VCaP (cell line): ENCODE measurements around the gene SYNDIG1.

Source experiments
- H3K27ac ChIP-seq: fragments of 450-650 bp; 2 replicates; pipeline ENCODE4 v1.5.1; 2017
- CTCF ChIP-seq: fragments of 450-650 bp; conservative IDR thresholded peaks from 2 replicates; pipeline ENCODE4 v1.5.1; 2017; ENCODE audit warnings: mild to moderate bottlenecking, moderate library complexity

Gene SYNDIG1

DNA sequence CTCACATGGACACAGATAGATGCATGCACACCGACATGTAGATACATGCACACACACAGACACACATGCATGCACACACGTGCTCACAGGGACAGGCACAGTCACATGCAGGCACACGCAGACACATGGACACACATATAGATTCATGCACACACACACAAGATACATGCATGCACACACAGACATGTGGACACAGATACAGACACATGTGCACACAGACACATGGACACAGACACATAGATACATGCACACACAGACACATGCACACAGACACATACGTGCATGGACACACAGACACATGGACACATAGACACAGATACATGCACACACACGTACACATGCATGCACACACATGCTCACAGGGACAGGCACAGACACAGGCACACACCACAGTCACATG lies 19.8 kb downstream of the SYNDIG1 start:
- no peak for TF ChIP-seq CTCF

DNA sequence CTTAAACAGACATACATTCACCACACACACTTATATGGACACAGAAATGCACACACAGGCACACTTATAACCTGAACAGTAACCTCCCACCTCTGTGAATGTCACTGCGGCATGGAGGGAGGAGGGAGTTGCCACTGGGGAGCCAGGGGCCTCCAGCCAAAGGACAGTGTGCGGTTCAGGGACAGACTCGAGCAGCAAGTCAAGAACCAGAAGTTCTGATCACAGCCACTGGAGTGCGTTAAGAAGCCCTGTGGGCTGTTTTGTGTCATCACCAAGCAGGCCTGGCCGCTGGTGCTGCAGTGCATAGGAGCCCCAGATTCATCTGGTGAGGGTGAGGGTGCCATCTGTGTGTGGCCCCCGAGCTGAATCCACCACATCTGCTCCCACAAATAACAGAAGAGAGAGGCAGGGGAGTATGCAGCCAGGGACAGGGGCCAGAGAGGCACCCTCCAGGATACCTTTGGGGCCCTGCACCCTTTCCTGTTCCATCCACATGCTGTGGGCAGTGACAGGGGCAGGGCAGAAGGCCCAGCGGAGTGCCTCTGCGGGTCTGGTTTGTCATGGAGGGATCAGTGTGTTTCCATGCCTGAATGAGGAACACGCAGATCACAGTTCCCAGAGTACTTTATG lies 20.3 kb downstream of the SYNDIG1 start:
- TF ChIP-seq CTCF: no peak
- no peak overlapping the region for H3K27ac ChIP-seq

More for the DNA sequence above, 19.8 kb downstream of the SYNDIG1 start:
- no peak overlapping the region for H3K27ac ChIP-seq

DNA sequence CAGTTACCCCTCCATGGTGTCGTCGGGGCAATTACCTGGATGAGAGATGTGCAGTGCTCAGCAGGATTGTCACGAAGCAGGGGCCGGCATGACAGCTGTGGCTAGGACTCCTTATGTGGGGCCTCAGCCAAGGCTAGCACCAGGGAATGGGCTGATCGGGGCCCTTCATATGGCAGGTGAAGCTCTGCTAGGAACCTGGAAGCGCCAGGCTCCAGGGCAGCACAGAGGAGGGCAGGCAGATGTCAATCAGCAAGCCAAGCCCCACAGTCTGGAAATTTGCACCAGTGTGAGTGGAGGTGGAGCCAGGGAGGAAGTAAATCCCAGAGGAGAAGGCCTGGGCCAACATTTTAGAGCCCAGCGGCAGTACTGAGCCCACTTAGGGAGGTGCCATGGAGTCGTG lies 21.2 kb downstream of the SYNDIG1 start:
- TF ChIP-seq CTCF: no peak

GRCh38 chr20:24491041-24491756 lies 21.8 kb downstream of the SYNDIG1 start:
- no peak overlapping the region for H3K27ac ChIP-seq
- no peak for TF ChIP-seq CTCF

More for the DNA sequence above, 21.2 kb downstream of the SYNDIG1 start:
- no peak overlapping the region for H3K27ac ChIP-seq

DNA sequence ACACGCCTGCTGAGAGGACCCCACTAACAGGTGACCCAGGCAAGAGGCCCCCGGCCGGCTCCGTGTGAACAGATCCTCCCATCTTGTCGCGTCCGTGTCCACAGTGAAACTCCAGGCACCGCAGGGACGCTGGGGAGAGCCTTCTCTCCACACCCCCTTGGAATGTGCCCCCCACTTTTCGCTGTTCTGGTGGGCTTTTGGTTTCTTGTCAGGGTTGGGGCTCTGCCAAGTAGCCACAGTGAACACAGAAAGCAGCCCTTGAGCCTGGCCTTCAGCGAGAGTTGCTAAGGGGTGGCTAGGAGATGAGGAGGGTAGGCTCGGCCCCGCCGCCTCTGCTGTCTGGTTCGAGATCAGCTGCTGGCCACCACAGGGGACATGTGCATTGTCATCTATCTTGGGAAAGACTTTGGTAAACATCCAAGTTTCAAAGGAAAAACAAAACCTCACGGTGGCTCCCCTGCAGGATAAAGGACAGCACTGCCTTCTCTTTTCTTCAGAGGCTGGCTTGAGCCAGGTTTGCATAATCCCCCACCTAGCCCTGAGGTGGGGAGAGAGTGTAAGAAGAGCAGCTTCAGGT lies 22.7 kb downstream of the SYNDIG1 start:
- TF ChIP-seq CTCF: peak; percentile 33; the same call in 1 of the 2 replicates
- H3K27ac ChIP-seq: no peak overlapping the region

GRCh38 chr20:24492698-24493097 lies 23.3 kb downstream of the SYNDIG1 start:
- no peak overlapping the region for H3K27ac ChIP-seq
- TF ChIP-seq CTCF: no peak; the same call in 1 of the 2 replicates

DNA sequence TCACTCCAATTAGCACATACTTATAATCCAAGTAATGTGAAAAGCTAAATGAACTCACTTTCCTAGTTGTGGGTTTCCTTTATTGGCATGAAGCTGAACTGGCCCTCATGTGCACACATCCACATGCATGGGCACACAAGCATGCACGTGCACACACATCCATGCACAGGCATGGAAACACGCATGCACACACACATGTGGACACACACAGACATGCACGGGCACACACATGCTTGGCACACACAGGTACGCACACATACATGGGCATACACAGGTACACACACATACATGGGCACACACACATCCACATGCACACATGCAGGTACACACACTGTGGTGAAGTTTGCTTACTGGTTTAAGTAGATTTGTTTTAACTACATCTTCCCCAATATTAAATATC lies 23.8 kb downstream of the SYNDIG1 start:
- TF ChIP-seq CTCF: no peak
- H3K27ac ChIP-seq: no peak overlapping the region
